GM18517 (cell line): Measurements from ENCODE around the gene STX5.
"Not testable (repeated sequence)": the region's sequence is repeated elsewhere in the genome, so short reads cannot be mapped to it uniquely, and the experiment has no call there.

Source experiments
- ATAC-seq: cut with Tn5 transposase; IDR thresholded peaks from one replicate; pipeline ENCODE4 v1.9.1; 2021; ENCODE audit warnings: mild to moderate bottlenecking, moderate library complexity; ENCODE audit not compliant: unreplicated experiment

STX5 gene

GRCh38 chr11:62788991-62789390 is 42.9 kb downstream of the STX5 start:
- no peak for ATAC-seq

GRCh38 chr11:62787005-62787759 is 44.7 kb downstream of the STX5 start, which contains the start of gene TMEM179B:
TMEM179B (plus strand) TSS chr11:62787402; CDS start chr11:62787432, 30 bp downstream.
- peak; percentile 60 for ATAC-seq

GRCh38 chr11:62786318-62787004 is 45.4 kb downstream of the STX5 start:
- peak; percentile 38 for ATAC-seq

GRCh38 chr11:62782753-62783152 is 49.1 kb downstream of the STX5 start:
- no peak for ATAC-seq

DNA sequence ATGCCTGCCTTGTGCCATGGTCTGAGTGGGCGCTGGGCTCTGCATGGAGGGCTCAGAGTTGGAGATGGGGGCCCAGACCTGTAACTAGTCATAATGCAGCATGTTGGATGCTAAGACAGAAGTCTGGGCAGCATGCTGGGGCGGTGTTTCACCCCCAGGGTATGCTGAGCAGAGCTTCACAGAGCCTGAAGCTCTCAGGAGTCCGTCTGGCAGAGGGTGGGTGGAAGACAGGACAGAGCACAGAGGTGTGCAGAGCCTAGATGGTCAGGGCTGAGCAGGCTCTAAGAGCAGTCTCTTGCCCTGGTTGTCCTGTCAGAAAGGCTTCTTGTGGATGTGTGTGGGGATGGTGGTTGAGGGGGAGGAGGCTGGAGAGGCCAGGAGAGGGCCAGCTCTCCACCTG is 53.4 kb downstream of the STX5 start:
- ATAC-seq: no peak

GRCh38 chr11:62777389-62777788 is 54.5 kb downstream of the STX5 start:
- no peak for ATAC-seq

- ATAC-seq: no peak
These were observed 56.2 kb downstream of the STX5 start for GRCh38 chr11:62775646-62776045.

GRCh38 chr11:62774407-62774806 is 57.4 kb downstream of the STX5 start:
- ATAC-seq: no peak

DNA sequence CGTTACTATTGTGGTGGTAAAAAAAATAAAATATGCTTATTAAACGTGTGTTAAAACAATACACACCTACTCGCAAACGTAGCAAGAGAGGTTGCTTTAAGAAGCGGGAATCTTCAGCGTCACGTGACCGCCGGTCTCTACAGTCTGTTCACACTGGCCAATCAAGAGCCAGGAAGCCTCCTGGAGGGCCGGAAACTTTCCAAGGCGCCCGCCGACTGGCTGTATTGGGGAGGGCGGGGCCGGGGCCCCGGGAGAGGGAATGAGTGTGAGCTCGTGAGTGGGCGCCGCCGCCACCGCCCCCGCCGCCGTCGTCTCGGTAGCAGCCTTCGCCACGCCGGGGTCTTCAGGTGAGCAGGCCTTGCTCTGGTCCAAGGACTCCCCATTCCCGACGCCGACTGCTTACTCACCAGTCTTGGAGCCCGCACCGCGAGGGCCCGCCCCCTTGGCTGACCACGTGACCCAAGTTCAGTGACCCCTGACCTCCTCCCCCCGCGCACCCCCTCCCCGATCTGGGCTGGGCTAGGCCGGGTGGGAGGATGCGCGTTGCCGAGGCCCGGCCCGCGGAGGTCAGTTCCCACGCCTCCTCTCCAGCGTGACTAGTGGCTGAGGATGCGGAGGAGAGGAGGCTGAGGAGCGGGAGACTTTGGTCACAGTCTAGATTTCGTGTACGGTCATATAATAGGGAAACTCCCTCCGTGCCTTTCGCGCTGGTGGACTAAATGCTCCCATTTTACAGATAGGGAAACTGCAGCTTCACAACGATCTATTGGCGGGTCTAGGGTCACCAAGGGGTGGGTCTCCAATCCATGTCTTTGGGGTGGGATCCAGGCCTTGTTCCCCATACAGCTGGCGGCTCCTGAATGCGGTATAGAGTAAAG is 60.5 kb downstream of the STX5 start, which contains the start of gene TAF6L:
TSS of gene TAF6L (plus strand) at position 253 of the 878 bp plus-strand sequence. CDS start 4,388 bp downstream, outside the sequence.
- peak; percentile 75 for ATAC-seq

DNA sequence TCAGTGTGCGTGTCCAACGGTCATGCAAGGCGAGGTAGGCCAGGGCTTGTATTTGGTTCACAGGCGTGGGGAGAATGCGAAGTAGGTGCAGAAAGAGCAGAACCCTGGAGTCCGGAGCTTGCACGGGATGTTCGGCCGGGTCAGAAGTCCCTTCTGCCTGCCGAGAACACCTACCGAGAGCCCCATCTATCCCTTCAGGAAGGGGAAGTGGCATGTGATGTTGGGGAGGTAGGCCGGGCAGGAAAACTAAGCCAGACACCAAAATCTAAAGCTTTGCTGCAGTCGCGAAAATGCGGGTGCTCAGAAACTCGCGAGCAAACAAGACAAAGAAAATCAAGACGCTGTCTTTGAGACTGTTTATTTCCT is 61.1 kb downstream of the STX5 start:
- ATAC-seq: no peak

- not testable (repeated sequence) for ATAC-seq
These were observed 71.0 kb downstream of the STX5 start for GRCh38 chr11:62760867-62761227.

GRCh38 chr11:62757846-62758788 is 73.7 kb downstream of the STX5 start:
- ATAC-seq: no peak
